SK-N-SH treated with all-trans-retinoic acid at 6 μM for 48 hours (cell line): ENCODE data around the gene TMED8.
"Not testable (repeated sequence)": the region's sequence is repeated elsewhere in the genome, so short reads cannot be mapped to it uniquely, and the experiment has no call there.

Experiments used
- ATAC-seq: fragments of 200-7000 bp; cut with Tn5 transposase; 3 replicates; pipeline ENCODE4 v1.9.1; 2020; ENCODE audit warnings: mild to moderate bottlenecking, moderate library complexity
- ARNTL ChIP-seq: fragments of 450-650 bp; formaldehyde crosslinking; IDR thresholded peaks from 2 replicates; pipeline ENCODE4 v1.5.0; 2020; ENCODE audit warnings: low read depth, mild to moderate bottlenecking, moderate library complexity, borderline replicate concordance
- CREB5 ChIP-seq: fragments of 250-450 bp; sonication (Bioruptor Pico); IDR thresholded peaks from 2 replicates; pipeline ENCODE4 v1.5.1; 2020; ENCODE audit warnings: low read depth, mild to moderate bottlenecking, moderate library complexity
- CSDC2 ChIP-seq: fragments of 250-450 bp; sonication (Bioruptor Pico); IDR thresholded peaks from 2 replicates; pipeline ENCODE4 v1.5.0; 2020; ENCODE audit warnings: mild to moderate bottlenecking, moderate library complexity
- CSRNP3 ChIP-seq: fragments of 250-450 bp; sonication (Bioruptor Pico); IDR thresholded peaks from 2 replicates; pipeline ENCODE4 v1.5.1; 2021; ENCODE audit warnings: mild to moderate bottlenecking, moderate library complexity
- ESRRG ChIP-seq: fragments of 250-450 bp; sonication (Bioruptor Pico); IDR thresholded peaks from 2 replicates; pipeline ENCODE4 v1.6.1; 2021; ENCODE audit warnings: mild to moderate bottlenecking
- GLIS3 ChIP-seq: fragments of 250-450 bp; sonication (Bioruptor Pico); IDR thresholded peaks from 2 replicates; pipeline ENCODE4 v1.5.0; 2020; ENCODE audit warnings: mild to moderate bottlenecking, moderate library complexity
- ISL1 ChIP-seq: fragments of 250-450 bp; sonication (Bioruptor Pico); IDR thresholded peaks from 2 replicates; pipeline ENCODE4 v2.1.2; 2022; ENCODE audit warnings: mild to moderate bottlenecking, moderate library complexity
- PPARA ChIP-seq: fragments of 250-450 bp; sonication (Bioruptor Pico); IDR thresholded peaks from 2 replicates; pipeline ENCODE4 v1.5.0; 2020; ENCODE audit warnings: mild to moderate bottlenecking, borderline replicate concordance
- RARB ChIP-seq: fragments of 250-450 bp; sonication (Bioruptor Pico); IDR thresholded peaks from 2 replicates; pipeline ENCODE4 v1.8.0; 2021; ENCODE audit warnings: mild to moderate bottlenecking, moderate library complexity
- TCF4 ChIP-seq: fragments of 250-450 bp; sonication (Bioruptor Pico); IDR thresholded peaks from 2 replicates; pipeline ENCODE4 v1.8.0; 2021; ENCODE audit warnings: mild to moderate bottlenecking, moderate library complexity, borderline replicate concordance
- TOX ChIP-seq: fragments of 250-450 bp; sonication (Bioruptor Pico); IDR thresholded peaks from 2 replicates; pipeline ENCODE4 v1.8.0; 2021; ENCODE audit warnings: mild to moderate bottlenecking, moderate library complexity, borderline replicate concordance
- ZC3H10 ChIP-seq: fragments of 250-450 bp; sonication (Bioruptor Pico); IDR thresholded peaks from 2 replicates; pipeline ENCODE4 v1.5.1; 2021; ENCODE audit warnings: mild to moderate bottlenecking, moderate library complexity
- ZNF565 ChIP-seq: fragments of 450-650 bp; formaldehyde crosslinking; conservative IDR thresholded peaks from 2 replicates; pipeline ENCODE4 v1.5.0; 2020; ENCODE audit warnings: low read depth, mild to moderate bottlenecking, moderate library complexity
- ZNF70 ChIP-seq: fragments of 450-650 bp; formaldehyde crosslinking; IDR thresholded peaks from 2 replicates; pipeline ENCODE4 v1.5.0; 2020; ENCODE audit warnings: mild to moderate bottlenecking, moderate library complexity
- ZNF8 ChIP-seq: fragments of 450-650 bp; formaldehyde crosslinking; IDR thresholded peaks from 2 replicates; pipeline ENCODE4 v1.5.0; 2020; ENCODE audit warnings: mild to moderate bottlenecking, moderate library complexity
- TF ChIP-seq, protein P1 (sequence below): fragments of 250-450 bp; sonication (Bioruptor Pico); IDR thresholded peaks from 2 replicates; pipeline ENCODE4 v1.5.0; 2020; ENCODE audit warnings: mild to moderate bottlenecking, moderate library complexity
- TF ChIP-seq, protein P2 (sequence below): fragments of 250-450 bp; sonication (Bioruptor Pico); IDR thresholded peaks from 2 replicates; pipeline ENCODE4 v1.8.0; 2021; ENCODE audit warnings: low read depth, mild to moderate bottlenecking, moderate library complexity, borderline replicate concordance

The TMED8 gene

DNA sequence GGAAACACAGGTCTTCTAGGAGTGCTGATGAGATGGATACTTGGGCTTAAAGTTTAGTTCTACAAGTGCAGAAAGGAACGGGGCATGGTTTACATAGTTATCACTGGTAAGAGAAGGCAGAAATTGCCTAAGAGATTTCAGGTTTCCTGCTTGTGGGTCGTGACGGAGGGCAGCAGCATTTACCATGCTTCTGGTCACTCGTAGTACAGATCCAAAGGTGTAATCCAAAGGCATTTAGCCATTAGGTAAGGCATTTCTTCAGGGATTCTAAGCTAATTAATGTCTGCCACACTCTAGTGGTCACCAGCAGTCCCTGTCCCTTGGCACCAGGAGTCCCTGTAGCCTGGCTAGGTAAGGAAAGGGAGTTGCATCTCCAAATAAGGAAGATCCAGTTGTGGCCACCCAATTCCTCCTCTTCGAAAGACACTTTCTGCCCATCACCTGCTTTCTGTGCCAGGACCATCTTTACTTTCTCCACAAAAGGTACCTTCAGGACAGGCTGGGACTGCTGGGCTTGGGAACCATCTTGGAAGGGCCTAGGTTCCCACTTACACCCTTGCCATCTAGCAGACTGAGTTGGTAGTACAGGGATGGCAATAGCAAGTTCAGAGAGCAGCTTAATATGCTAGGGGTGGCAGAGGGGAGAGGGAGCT, 54.5 kb downstream of the TMED8 start (continued):
- TF ChIP-seq, protein P1, sequence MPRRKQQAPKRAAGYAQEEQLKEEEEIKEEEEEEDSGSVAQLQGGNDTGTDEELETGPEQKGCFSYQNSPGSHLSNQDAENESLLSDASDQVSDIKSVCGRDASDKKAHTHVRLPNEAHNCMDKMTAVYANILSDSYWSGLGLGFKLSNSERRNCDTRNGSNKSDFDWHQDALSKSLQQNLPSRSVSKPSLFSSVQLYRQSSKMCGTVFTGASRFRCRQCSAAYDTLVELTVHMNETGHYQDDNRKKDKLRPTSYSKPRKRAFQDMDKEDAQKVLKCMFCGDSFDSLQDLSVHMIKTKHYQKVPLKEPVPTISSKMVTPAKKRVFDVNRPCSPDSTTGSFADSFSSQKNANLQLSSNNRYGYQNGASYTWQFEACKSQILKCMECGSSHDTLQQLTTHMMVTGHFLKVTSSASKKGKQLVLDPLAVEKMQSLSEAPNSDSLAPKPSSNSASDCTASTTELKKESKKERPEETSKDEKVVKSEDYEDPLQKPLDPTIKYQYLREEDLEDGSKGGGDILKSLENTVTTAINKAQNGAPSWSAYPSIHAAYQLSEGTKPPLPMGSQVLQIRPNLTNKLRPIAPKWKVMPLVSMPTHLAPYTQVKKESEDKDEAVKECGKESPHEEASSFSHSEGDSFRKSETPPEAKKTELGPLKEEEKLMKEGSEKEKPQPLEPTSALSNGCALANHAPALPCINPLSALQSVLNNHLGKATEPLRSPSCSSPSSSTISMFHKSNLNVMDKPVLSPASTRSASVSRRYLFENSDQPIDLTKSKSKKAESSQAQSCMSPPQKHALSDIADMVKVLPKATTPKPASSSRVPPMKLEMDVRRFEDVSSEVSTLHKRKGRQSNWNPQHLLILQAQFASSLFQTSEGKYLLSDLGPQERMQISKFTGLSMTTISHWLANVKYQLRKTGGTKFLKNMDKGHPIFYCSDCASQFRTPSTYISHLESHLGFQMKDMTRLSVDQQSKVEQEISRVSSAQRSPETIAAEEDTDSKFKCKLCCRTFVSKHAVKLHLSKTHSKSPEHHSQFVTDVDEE (CRISPR knock-in tag), result no peak

- peak; percentile 75 for ATAC-seq
- TF ChIP-seq GLIS3 (CRISPR knock-in tag) (no peak), ISL1 (CRISPR knock-in tag) (no peak), RARB (CRISPR knock-in tag) (no peak), TCF4 (CRISPR knock-in tag) (peak; percentile 40; the same call in 1 of the 2 replicates), CREB5 (CRISPR knock-in tag) (no peak)
These were observed 56.5 kb downstream of the TMED8 start, which contains the start of gene POMT2 for GRCh38 chr14:77320238-77320935. Gene POMT2, minus strand, starts transcription at chr14:77320883. Its CDS starts 202 bp downstream, at chr14:77320681.

DNA sequence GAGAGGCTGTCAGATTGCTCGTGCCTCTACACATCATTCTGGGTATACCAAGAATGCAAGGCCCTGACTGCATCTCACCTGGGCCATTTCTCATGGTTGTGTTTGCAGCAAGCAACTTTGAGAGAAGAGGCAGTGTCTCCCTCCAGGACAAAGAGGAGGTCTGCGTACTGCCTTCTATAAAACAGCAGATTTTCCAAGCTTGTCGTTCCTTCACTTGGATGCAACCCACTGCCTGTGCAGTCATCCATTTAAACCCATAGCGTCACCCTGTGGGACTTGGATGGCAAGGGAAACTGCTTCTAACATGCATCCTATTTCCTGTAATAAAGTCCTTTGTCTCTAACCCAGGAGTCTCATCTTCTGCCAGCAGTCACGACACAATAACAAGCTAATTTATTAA, 57.5 kb downstream of the TMED8 start:
- no peak for ATAC-seq
- no peak for TF ChIP-seq PPARA
- no peak for TF ChIP-seq ZC3H10
- TF ChIP-seq, protein P2, sequence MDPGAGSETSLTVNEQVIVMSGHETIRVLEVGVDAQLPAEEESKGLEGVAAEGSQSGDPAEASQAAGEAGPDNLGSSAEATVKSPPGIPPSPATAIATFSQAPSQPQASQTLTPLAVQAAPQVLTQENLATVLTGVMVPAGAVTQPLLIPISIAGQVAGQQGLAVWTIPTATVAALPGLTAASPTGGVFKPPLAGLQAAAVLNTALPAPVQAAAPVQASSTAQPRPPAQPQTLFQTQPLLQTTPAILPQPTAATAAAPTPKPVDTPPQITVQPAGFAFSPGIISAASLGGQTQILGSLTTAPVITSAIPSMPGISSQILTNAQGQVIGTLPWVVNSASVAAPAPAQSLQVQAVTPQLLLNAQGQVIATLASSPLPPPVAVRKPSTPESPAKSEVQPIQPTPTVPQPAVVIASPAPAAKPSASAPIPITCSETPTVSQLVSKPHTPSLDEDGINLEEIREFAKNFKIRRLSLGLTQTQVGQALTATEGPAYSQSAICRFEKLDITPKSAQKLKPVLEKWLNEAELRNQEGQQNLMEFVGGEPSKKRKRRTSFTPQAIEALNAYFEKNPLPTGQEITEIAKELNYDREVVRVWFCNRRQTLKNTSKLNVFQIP (CRISPR knock-in tag), result no peak
- TF ChIP-seq ARNTL (CRISPR knock-in tag), result no peak
- no peak for TF ChIP-seq ZNF8 (CRISPR knock-in tag)
- TF ChIP-seq CSDC2, result no peak
- no peak for TF ChIP-seq ZNF70 (CRISPR knock-in tag)
- TF ChIP-seq CSRNP3, result no peak
- TF ChIP-seq CREB5 (CRISPR knock-in tag), result no peak

GRCh38 chr14:77318756-77319155, 58.1 kb downstream of the TMED8 start:
- not testable (repeated sequence) for ATAC-seq

DNA sequence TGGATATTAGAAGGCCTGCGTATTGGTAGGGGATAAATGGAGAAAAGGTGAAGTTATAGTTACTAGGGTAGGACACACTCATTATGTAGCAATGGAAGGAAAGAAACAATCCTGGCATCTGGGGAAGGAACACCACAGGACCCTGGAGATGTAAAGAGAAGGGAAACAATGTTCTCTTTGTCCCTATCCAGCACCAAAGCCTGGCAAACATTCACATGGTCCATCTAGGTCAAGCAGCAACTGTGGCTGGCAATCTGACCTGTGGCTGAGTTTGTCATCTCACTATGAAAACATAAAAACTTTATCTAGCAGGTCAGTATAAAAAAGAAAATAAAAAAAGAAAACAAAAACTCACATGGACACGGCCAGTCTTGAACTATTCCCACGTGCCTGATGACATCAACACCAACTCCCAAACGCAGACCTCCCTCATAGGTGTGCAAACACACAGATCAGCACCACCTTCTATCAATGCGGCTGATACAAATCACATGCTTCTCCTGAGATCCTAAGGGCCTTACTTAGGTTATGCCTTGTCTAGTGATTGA, 58.8 kb downstream of the TMED8 start:
- TF ChIP-seq ZNF8 (CRISPR knock-in tag) (no peak), ESRRG (CRISPR knock-in tag) (no peak), PPARA (no peak), ZNF565 (CRISPR knock-in tag) (no peak), TCF4 (CRISPR knock-in tag) (no peak), ZC3H10 (no peak), TOX (no peak), RARB (CRISPR knock-in tag) (no peak)
- TF ChIP-seq, protein P2 (CRISPR knock-in tag), result no peak
- ATAC-seq, result no peak
